A673 (cell line): ENCODE data around the gene HUS1. TPM values are rescaled to one million over a fixed set of nuclear protein-coding genes. Genes with fewer than 3 reads are reported as not detected.

ENCODE experiments used
- BruUV-seq: library from RNA; stranded (reverse); fragments of 400-500 nt; replicated peaks from 2 replicates; lab custom pipeline; 2021; lab: Mats Ljungman, UMichigan
- CTCF ChIA-PET: fragments of 300-600 bp; sonication (Branson Sonifier 250); formaldehyde crosslinking; loops from one replicate; lab custom pipeline; 2022; ENCODE audit warnings: antibody characterized with exemption; lab: Charles Lee
- POLR2A ChIA-PET: fragments of 300-600 bp; sonication (Branson Sonifier 250); formaldehyde crosslinking; loops from one replicate; lab custom pipeline; 2022; ENCODE audit warnings: antibody characterized with exemption; ENCODE audit not compliant: low non-redundant PET; lab: Charles Lee
- DNase-seq: peaks from one replicate; pipeline ENCODE4 v3.0.0-alpha.2; 2015; ENCODE audit warnings: low spot score
- H3K27ac ChIP-seq: fragments of 200-600 bp; sonication (generic); 2 replicates; pipeline ENCODE4 v1.5.1; 2016; ENCODE audit warnings: mixed run types, low read depth, mild to moderate bottlenecking, mixed read lengths, antibody characterized with exemption, low read length; ENCODE audit not compliant: poor library complexity, severe bottlenecking
- H3K27me3 ChIP-seq: fragments of 200-600 bp; sonication (generic); replicated peaks from 2 replicates; pipeline ENCODE4 v1.6.1; 2017; ENCODE audit warnings: mixed run types, low read depth, mild to moderate bottlenecking, mixed read lengths, antibody characterized with exemption, low read length; ENCODE audit not compliant: insufficient read depth, poor library complexity
- H3K36me3 ChIP-seq: fragments of 200-600 bp; sonication (generic); 2 replicates; pipeline ENCODE4 v1.6.1; 2016; ENCODE audit warnings: mixed run types, mild to moderate bottlenecking, mixed read lengths, antibody characterized with exemption, low read length; ENCODE audit not compliant: insufficient read depth, poor library complexity, severe bottlenecking
- H3K4me1 ChIP-seq: fragments of 200-600 bp; sonication (generic); 2 replicates; pipeline ENCODE4 v1.6.1; 2017; ENCODE audit warnings: mixed run types, mild to moderate bottlenecking, mixed read lengths, antibody characterized with exemption, low read length; ENCODE audit not compliant: insufficient read depth, poor library complexity, severe bottlenecking
- H3K4me3 ChIP-seq: fragments of 200-600 bp; sonication (generic); 2 replicates; pipeline ENCODE4 v1.5.1; 2016; ENCODE audit warnings: low read depth, mixed run types, mild to moderate bottlenecking, mixed read lengths, low read length; ENCODE audit not compliant: poor library complexity, severe bottlenecking
- H3K9me3 ChIP-seq: fragments of 200-600 bp; sonication (generic); 2 replicates; pipeline ENCODE4 v1.6.1; 2016; ENCODE audit warnings: mixed run types, low read depth, mild to moderate bottlenecking, mixed read lengths, antibody characterized with exemption, low read length; ENCODE audit not compliant: poor library complexity, severe bottlenecking
- EZH2 ChIP-seq: fragments of 200-600 bp; sonication (generic); IDR thresholded peaks from 2 replicates; pipeline ENCODE4 v1.6.1; 2017; ENCODE audit warnings: borderline replicate concordance, low read depth, mild to moderate bottlenecking, mixed read lengths, antibody characterized with exemption, low read length; ENCODE audit not compliant: poor library complexity, severe bottlenecking
- intact Hi-C: fragments of 100-400 bp; cut with micrococcal nuclease; formaldehyde crosslinking; loops from one replicate; pipeline ENCODE4 v1.10.0; 2022; ENCODE audit not compliant: unreplicated experiment
- total RNA-seq: library from RNA; stranded (reverse); gene quantifications from 2 replicates; pipeline ENCODE4 v1.2.3, GENCODE V29; 2021
- TF ChIP-seq, protein P1 (sequence below): fragments of 300-800, 200-600 bp; sonication (generic); conservative IDR thresholded peaks from 2 replicates; pipeline ENCODE4 v1.5.1; 2017; ENCODE audit warnings: low read depth, mild to moderate bottlenecking, antibody characterized with exemption, low read length, moderate library complexity, mixed read lengths

The HUS1 gene
- total RNA-seq, 1 experiment from 2014 or later, result 53.3 TPM

DNA sequence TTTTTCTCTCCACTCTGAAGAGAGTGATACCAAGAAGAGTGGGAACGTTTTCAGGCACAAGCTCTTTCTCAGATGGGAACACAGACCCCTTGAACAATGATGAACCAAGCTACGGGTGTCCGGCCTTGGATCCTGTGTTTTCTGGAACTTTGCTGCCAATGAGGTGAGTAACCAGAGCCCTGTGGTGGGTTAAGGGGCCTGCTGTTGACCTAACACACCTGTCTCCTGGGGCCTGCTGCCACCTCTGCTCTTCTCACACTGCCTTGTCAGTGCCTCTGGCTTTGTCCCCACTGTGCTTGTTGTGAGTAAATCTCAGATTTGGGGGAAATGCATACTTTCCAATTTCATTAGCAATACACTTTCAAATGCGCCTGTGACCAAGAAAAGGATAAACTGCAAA is 29.7 kb downstream of the HUS1 start:
- intact Hi-C loops, result loop anchor here (5.0 kb wide), 1 partner anchor 1903 kb away; no protein-coding TSS in a partner anchor
- TF ChIP-seq EZH2, result no peak
- TF ChIP-seq, protein P1, sequence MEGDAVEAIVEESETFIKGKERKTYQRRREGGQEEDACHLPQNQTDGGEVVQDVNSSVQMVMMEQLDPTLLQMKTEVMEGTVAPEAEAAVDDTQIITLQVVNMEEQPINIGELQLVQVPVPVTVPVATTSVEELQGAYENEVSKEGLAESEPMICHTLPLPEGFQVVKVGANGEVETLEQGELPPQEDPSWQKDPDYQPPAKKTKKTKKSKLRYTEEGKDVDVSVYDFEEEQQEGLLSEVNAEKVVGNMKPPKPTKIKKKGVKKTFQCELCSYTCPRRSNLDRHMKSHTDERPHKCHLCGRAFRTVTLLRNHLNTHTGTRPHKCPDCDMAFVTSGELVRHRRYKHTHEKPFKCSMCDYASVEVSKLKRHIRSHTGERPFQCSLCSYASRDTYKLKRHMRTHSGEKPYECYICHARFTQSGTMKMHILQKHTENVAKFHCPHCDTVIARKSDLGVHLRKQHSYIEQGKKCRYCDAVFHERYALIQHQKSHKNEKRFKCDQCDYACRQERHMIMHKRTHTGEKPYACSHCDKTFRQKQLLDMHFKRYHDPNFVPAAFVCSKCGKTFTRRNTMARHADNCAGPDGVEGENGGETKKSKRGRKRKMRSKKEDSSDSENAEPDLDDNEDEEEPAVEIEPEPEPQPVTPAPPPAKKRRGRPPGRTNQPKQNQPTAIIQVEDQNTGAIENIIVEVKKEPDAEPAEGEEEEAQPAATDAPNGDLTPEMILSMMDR, result no peak
- no TSS peak for BruUV-seq
- no peak overlapping the region for H3K4me3 ChIP-seq
- no peak for DNase-seq
- no peaks in the 10 kb centered on the region for H3K9me3 ChIP-seq
- H3K36me3 ChIP-seq, result no peaks in the 10 kb centered on the region
- H3K27ac ChIP-seq, result no peak overlapping the region
- CTCF ChIA-PET, result no interaction called here
- no peaks in the 10 kb centered on the region for H3K27me3 ChIP-seq
- no peaks in the 10 kb centered on the region for H3K4me1 ChIP-seq
- POLR2A ChIA-PET, result interaction anchor here (0.7 kb wide), 1 partner anchor 12 kb away, joined by 4 read pairs; no protein-coding TSS in a partner anchor

GRCh38 chr7:47948141-47948790 is 31.1 kb downstream of the HUS1 start, which contains the start of gene PKD1L1:
PKD1L1 (minus strand) TSS chr7:47948466; CDS start chr7:47948440, 26 bp downstream.
- intact Hi-C loops, result loop anchor here (5.0 kb wide), 1 partner anchor 1904 kb away; no protein-coding TSS in a partner anchor
- ChIA-PET POLR2A (no interaction called here), CTCF (no interaction called here)
- no peaks in the 10 kb centered on the region for H3K27me3 ChIP-seq
- H3K36me3 ChIP-seq, result no peaks in the 10 kb centered on the region
- no peak for DNase-seq
- no peaks in the 10 kb centered on the region for H3K4me1 ChIP-seq
- TF ChIP-seq, protein P1, result no peak
- no peak for TF ChIP-seq EZH2
- no peak within 1 kb of the TSS for H3K4me3 ChIP-seq
- BruUV-seq, result no TSS peak
- no peaks in the 10 kb centered on the region for H3K9me3 ChIP-seq
- no peak within 1 kb of the TSS for H3K27ac ChIP-seq

GRCh38 chr7:47947355-47947749 is 32.1 kb downstream of the HUS1 start:
- Histone ChIP-seq H3K36me3 (no peaks in the 10 kb centered on the region), H3K4me1 (no peaks in the 10 kb centered on the region), H3K4me3 (no peak overlapping the region), H3K27me3 (no peaks in the 10 kb centered on the region), H3K9me3 (no peaks in the 10 kb centered on the region), H3K27ac (no peak overlapping the region)
- TF ChIP-seq, protein P1, result no peak
- TF ChIP-seq EZH2, result no peak
- DNase-seq, result no peak
- no TSS peak for BruUV-seq
- POLR2A ChIA-PET, result no interaction called here
- CTCF ChIA-PET, result no interaction called here
- intact Hi-C loops, result loop anchor here (5.0 kb wide), 1 partner anchor 1905 kb away; no protein-coding TSS in a partner anchor
